Naive thymus-derived CD4-positive, alpha-beta T cell (primary cell): ENCODE measurements around the gene MATN3. TPM values are rescaled to one million over a fixed set of nuclear protein-coding genes. Genes with fewer than 3 reads are reported as not detected.

Source experiments
- ATAC-seq: fragments of 150-1000 bp; cut with Tn5 transposase; 2 replicates; pipeline ENCODE4 v1.10.0; 2021; ENCODE audit warnings: mild to moderate bottlenecking, moderate library complexity
- CTCF ChIA-PET: fragments of 350-600 bp; sonication (Branson Sonifier 250); formaldehyde crosslinking; loops from one replicate; lab custom pipeline; 2021; ENCODE audit warnings: antibody characterized with exemption; lab: Charles Lee
- POLR2A ChIA-PET: fragments of 350-600 bp; sonication (Branson Sonifier 250); formaldehyde crosslinking; loops from one replicate; lab custom pipeline; 2021; ENCODE audit warnings: antibody characterized with exemption, inconsistent platforms; lab: Charles Lee
- DNase-seq, 9 donors: peaks; one replicate each; pipeline versions ENCODE4 v3.0.0 to v3.0.0-alpha.2; 2020 to 2022; ENCODE audit warnings: mixed read lengths in 1 of 9
- H3K27ac ChIP-seq: one replicate; pipeline ENCODE4 v1.7.0; 2013; ENCODE audit warnings: mild to moderate bottlenecking, low read depth, low read length, moderate library complexity
- H3K27me3 ChIP-seq, 2 donors: one replicate each; pipeline ENCODE4 v1.7.0; 2013; ENCODE audit warnings: low read length in 2 of 2, mild to moderate bottlenecking in 2 of 2, moderate library complexity in 2 of 2; ENCODE audit not compliant: control insufficient read depth in 2 of 2, insufficient read depth in 2 of 2
- H3K36me3 ChIP-seq, 3 experiments: 1 replicate in 2 of 3; 2 replicates in 1 of 3; pipeline ENCODE4 v1.7.0; 2013; ENCODE audit warnings: low read length in 3 of 3, mild to moderate bottlenecking in 3 of 3, moderate library complexity in 1 of 3; ENCODE audit not compliant: insufficient read depth in 3 of 3, control insufficient read depth in 2 of 3
- H3K4me1 ChIP-seq, 2 donors: one replicate each; pipeline ENCODE4 v1.7.0; 2013; ENCODE audit warnings: low read length in 2 of 2, mild to moderate bottlenecking in 2 of 2, moderate library complexity in 1 of 2; ENCODE audit not compliant: control insufficient read depth in 2 of 2, insufficient read depth in 2 of 2
- H3K4me3 ChIP-seq: 2 replicates; pipeline ENCODE4 v1.7.0; 2013; ENCODE audit warnings: mild to moderate bottlenecking, low read length
- H3K9me3 ChIP-seq, 3 experiments: 1 replicate in 2 of 3; 2 replicates in 1 of 3; pipeline ENCODE4 v1.7.0; 2013; ENCODE audit warnings: low read length in 3 of 3; ENCODE audit not compliant: control insufficient read depth in 2 of 3
- H3K27ac Mint-ChIP-seq, 9 donors: one replicate each; pipeline ENCODE4 v1.8.0; 2020 to 2022; ENCODE audit warnings: mixed read lengths in 9 of 9, mild to moderate bottlenecking in 8 of 9, moderate library complexity in 5 of 9, inconsistent platforms in 2 of 9
- H3K27me3 Mint-ChIP-seq, 5 donors: one replicate each; pipeline ENCODE4 v1.8.0; 2021 to 2022; ENCODE audit warnings: mixed read lengths in 5 of 5, mild to moderate bottlenecking in 1 of 5
- H3K36me3 Mint-ChIP-seq, 5 donors: one replicate each; pipeline ENCODE4 v1.8.0; 2020 to 2022; ENCODE audit warnings: mixed read lengths in 5 of 5, mild to moderate bottlenecking in 3 of 5, inconsistent platforms in 1 of 5
- H3K4me1 Mint-ChIP-seq, 7 donors: one replicate each; pipeline ENCODE4 v1.8.0; 2020 to 2022; ENCODE audit warnings: mixed read lengths in 7 of 7, mild to moderate bottlenecking in 3 of 7, inconsistent platforms in 1 of 7
- H3K4me3 Mint-ChIP-seq, 10 donors: one replicate each; pipeline ENCODE4 v1.8.0; 2020 to 2022; ENCODE audit warnings: mild to moderate bottlenecking in 10 of 10, mixed read lengths in 10 of 10, moderate library complexity in 6 of 10, inconsistent platforms in 2 of 10
- H3K9me3 Mint-ChIP-seq, 11 donors: one replicate each; pipeline ENCODE4 v1.8.0; 2020 to 2022; ENCODE audit warnings: mixed read lengths in 11 of 11, mild to moderate bottlenecking in 4 of 11, inconsistent platforms in 1 of 11, moderate library complexity in 1 of 11
- intact Hi-C, 2 donors: fragments of 100-400 bp; cut with micrococcal nuclease; formaldehyde crosslinking; loops; one replicate each; pipeline ENCODE4 v1.15.1; 2023
- polyA plus RNA-seq, 2 donors: library from polyadenylated mRNA; unstranded; fragments of 300-500 nt; fragmentation: Illumina TruSeq; gene quantifications; one replicate each; pipeline ENCODE4 v1.2.3, GENCODE V29; 2021
- total RNA-seq, 6 experiments: library from RNA in 5 of 6; stranded (reverse) in 5 of 6; gene quantifications; 1 replicate in 5 of 6; 2 replicates in 1 of 6; pipeline ENCODE4 v1.2.3 and lab custom pipeline; 2021 to 2026

Gene MATN3
- total and polyA plus RNA-seq, 7 experiments from 2014 or later: not detected

- H3K36me3 Mint-ChIP-seq: peaks cover 39 to 77% (median 72%) of the 10 kb centered on the region in 5 donors
Observed at GRCh38 chr2:20030224-20030623, 17.8 kb upstream of the MATN3 start.

GRCh38 chr2:20027705-20028434 is 15.4 kb upstream of the MATN3 start:
- Histone ChIP-seq H3K4me1 (no peaks in the 10 kb centered on the region), H3K9me3 (peaks cover 0 to 2% (median 0%) of the 10 kb centered on the region in 3 experiments), H3K36me3 (peaks cover 0 to 42% (median 5%) of the 10 kb centered on the region in 3 experiments), H3K4me3 (no peak overlapping the region), H3K27me3 (no peaks in the 10 kb centered on the region), H3K27ac (no peak overlapping the region)
- CTCF ChIA-PET: interaction anchor here (0.8 kb wide), 1 partner anchor 12 kb away, joined by 3 read pairs; no protein-coding TSS in a partner anchor
- no peaks in the 10 kb centered on the region for H3K27me3 Mint-ChIP-seq
- POLR2A ChIA-PET: no interaction called here
- DNase-seq: no peak
- H3K4me1 Mint-ChIP-seq: no peaks in the 10 kb centered on the region
- ATAC-seq: no peak
- H3K36me3 Mint-ChIP-seq: peaks cover 35 to 66% (median 57%) of the 10 kb centered on the region in 5 donors
- intact Hi-C loops: no loop called here
- peaks cover under 1 to 23% (median 3%) of the 10 kb centered on the region in 11 donors for H3K9me3 Mint-ChIP-seq
- no peak overlapping the region for H3K4me3 Mint-ChIP-seq
- H3K27ac Mint-ChIP-seq: no peak overlapping the region

More at GRCh38 chr2:20030224-20030623, 17.8 kb upstream of the MATN3 start:
- Mint-ChIP-seq H3K27ac (no peak overlapping the region), H3K9me3 (peaks cover 0 to 20% (median 2%) of the 10 kb centered on the region in 11 donors), H3K4me3 (no peak overlapping the region), H3K4me1 (no peaks in the 10 kb centered on the region), H3K27me3 (no peaks in the 10 kb centered on the region)
- ChIA-PET CTCF (no interaction called here), POLR2A (no interaction called here)
- Histone ChIP-seq H3K27ac (no peak overlapping the region), H3K27me3 (no peaks in the 10 kb centered on the region), H3K9me3 (no peaks in the 10 kb centered on the region), H3K4me3 (no peak overlapping the region), H3K4me1 (no peaks in the 10 kb centered on the region), H3K36me3 (peaks cover 0 to 65% (median 26%) of the 10 kb centered on the region in 3 experiments)
- ATAC-seq (no peak), DNase-seq (no peak)
- intact Hi-C loops: no loop called here

- ATAC-seq (no peak), DNase-seq (no peak)
- H3K9me3 ChIP-seq: peaks cover 0 to 6% (median 0%) of the 10 kb centered on the region in 3 experiments
- Mint-ChIP-seq H3K27me3 (no peaks in the 10 kb centered on the region), H3K9me3 (peaks cover 2 to 29% (median 7%) of the 10 kb centered on the region in 11 donors), H3K4me3 (no peak overlapping the region), H3K4me1 (no peaks in the 10 kb centered on the region), H3K27ac (no peak overlapping the region), H3K36me3 (peaks cover 32 to 64% (median 54%) of the 10 kb centered on the region in 5 donors)
- intact Hi-C loops: no loop called here
- H3K36me3 ChIP-seq: peaks cover 0 to 36% (median 0%) of the 10 kb centered on the region in 3 experiments
- no peak overlapping the region for H3K27ac ChIP-seq
- CTCF ChIA-PET: no interaction called here
- H3K27me3 ChIP-seq: no peaks in the 10 kb centered on the region
- no peak overlapping the region for H3K4me3 ChIP-seq
- POLR2A ChIA-PET: no interaction called here
- H3K4me1 ChIP-seq: no peaks in the 10 kb centered on the region
Observed at GRCh38 chr2:20027260-20027677, 14.8 kb upstream of the MATN3 start.

GRCh38 chr2:20025065-20025786 is 12.8 kb upstream of the MATN3 start:
- DNase-seq: no peak
- H3K36me3 Mint-ChIP-seq: peaks cover 26 to 60% (median 43%) of the 10 kb centered on the region in 5 donors

GRCh38 chr2:20023688-20024087 is 11.2 kb upstream of the MATN3 start:
- Mint-ChIP-seq H3K4me1 (no peaks in the 10 kb centered on the region), H3K27ac (no peak overlapping the region), H3K27me3 (peaks cover 0 to 4% (median 0%) of the 10 kb centered on the region in 5 donors), H3K36me3 (peaks cover 13 to 48% (median 28%) of the 10 kb centered on the region in 5 donors), H3K9me3 (peaks cover 10 to 45% (median 25%) of the 10 kb centered on the region in 11 donors), H3K4me3 (no peak overlapping the region)
- ChIA-PET POLR2A (no interaction called here), CTCF (interaction anchor here (1.0 kb wide), 1 partner anchor 8 kb away, joined by 3 read pairs; no protein-coding TSS in a partner anchor)
- no peak for DNase-seq
- intact Hi-C loops: no loop called here
- Histone ChIP-seq H3K4me3 (no peak overlapping the region), H3K4me1 (no peaks in the 10 kb centered on the region), H3K27me3 (no peaks in the 10 kb centered on the region), H3K27ac (no peak overlapping the region), H3K36me3 (peaks cover 0 to 11% (median 0%) of the 10 kb centered on the region in 3 experiments), H3K9me3 (peaks cover 0 to 6% (median 0%) of the 10 kb centered on the region in 3 experiments)
- no peak for ATAC-seq

More at GRCh38 chr2:20025065-20025786, 12.8 kb upstream of the MATN3 start:
- Mint-ChIP-seq H3K4me1 (no peaks in the 10 kb centered on the region), H3K9me3 (peaks cover 14 to 47% (median 22%) of the 10 kb centered on the region in 11 donors), H3K27ac (no peak overlapping the region), H3K27me3 (no peaks in the 10 kb centered on the region), H3K4me3 (no peak overlapping the region)
- ATAC-seq: no peak
- no peaks in the 10 kb centered on the region for H3K4me1 ChIP-seq
- ChIA-PET POLR2A (no interaction called here), CTCF (interaction anchor here (0.9 kb wide), 1 partner anchor 10 kb away, joined by 5 read pairs; no protein-coding TSS in a partner anchor)
- intact Hi-C loops: no loop called here
- H3K4me3 ChIP-seq: no peak overlapping the region
- H3K9me3 ChIP-seq: peaks cover 0 to 6% (median 0%) of the 10 kb centered on the region in 3 experiments
- H3K27me3 ChIP-seq: no peaks in the 10 kb centered on the region
- H3K27ac ChIP-seq: no peak overlapping the region
- H3K36me3 ChIP-seq: peaks cover 0 to 19% (median 0%) of the 10 kb centered on the region in 3 experiments

- Histone ChIP-seq H3K9me3 (peaks cover 0 to 6% (median 0%) of the 10 kb centered on the region in 3 experiments), H3K4me1 (no peaks in the 10 kb centered on the region), H3K36me3 (no peaks in the 10 kb centered on the region), H3K27me3 (no peaks in the 10 kb centered on the region), H3K27ac (no peak overlapping the region), H3K4me3 (no peak overlapping the region)
- ChIA-PET CTCF (no interaction called here), POLR2A (no interaction called here)
- peaks cover 10 to 40% (median 25%) of the 10 kb centered on the region in 11 donors for H3K9me3 Mint-ChIP-seq
- H3K4me1 Mint-ChIP-seq: no peaks in the 10 kb centered on the region
- H3K27me3 Mint-ChIP-seq: peaks cover 0 to 4% (median 0%) of the 10 kb centered on the region in 5 donors
- no peak overlapping the region for H3K27ac Mint-ChIP-seq
- no peak overlapping the region for H3K4me3 Mint-ChIP-seq
- peaks cover 7 to 33% (median 13%) of the 10 kb centered on the region in 5 donors for H3K36me3 Mint-ChIP-seq
- intact Hi-C loops: no loop called here
- ATAC-seq (no peak), DNase-seq (no peak)
Observed at GRCh38 chr2:20021405-20022009, 9.0 kb upstream of the MATN3 start.
